Gastrocnemius medialis (tissue), 4 donors: ENCODE data around the gene NEK6. TPM values are rescaled to one million over a fixed set of nuclear protein-coding genes. Genes with fewer than 3 reads are reported as not detected.

Experiments
- ATAC-seq, 2 donors: fragments of 150-250 bp; one replicate each; pipeline ENCODE4 v1.9.1; 2016
- DNase-seq, 2 donors: peaks; one replicate each; pipeline ENCODE4 v3.0.0-alpha.2; 2019
- H3K27ac ChIP-seq, 4 donors: fragments of 200-600 bp; sonication (generic); 1 replicate in 1 of 4; 2 replicates in 3 of 4; pipeline ENCODE4 v1.5.1; 2016 to 2018; ENCODE audit warnings: mild to moderate bottlenecking in 2 of 4, moderate library complexity in 1 of 4
- H3K27me3 ChIP-seq, 3 donors: fragments of 200-600 bp; sonication (generic) in 2 of 3; 1 replicate in 1 of 3; 2 replicates in 2 of 3; pipeline versions ENCODE4 v1.5.1 to v1.6.0; 2016 to 2019; ENCODE audit warnings: mild to moderate bottlenecking in 1 of 3, moderate library complexity in 1 of 3
- H3K36me3 ChIP-seq, 2 donors: fragments of 200-600 bp; sonication (generic) in 1 of 2; one replicate each; pipeline ENCODE4 v1.5.1; 2017 to 2018
- H3K4me1 ChIP-seq, 2 donors: fragments of 200-600 bp; sonication (generic) in 1 of 2; one replicate each; pipeline ENCODE4 v1.5.1; 2016 to 2017; ENCODE audit warnings: mild to moderate bottlenecking in 2 of 2
- H3K4me3 ChIP-seq, 4 donors: fragments of 200-600 bp; sonication (generic) in 3 of 4; 1 replicate in 1 of 4; 2 replicates in 3 of 4; pipeline ENCODE4 v1.5.1; 2016 to 2019; ENCODE audit warnings: mild to moderate bottlenecking in 2 of 4
- H3K9me3 ChIP-seq, 3 donors: fragments of 200-600 bp; sonication (generic) in 2 of 3; 1 replicate in 1 of 3; 2 replicates in 2 of 3; pipeline ENCODE4 v1.5.1; 2016 to 2019
- POLR2A ChIP-seq, 2 donors: fragments of 450-650 bp; IDR thresholded peaks; one replicate each; pipeline ENCODE4 v1.6.1; 2017; ENCODE audit warnings: antibody characterized with exemption in 2 of 2, mild to moderate bottlenecking in 2 of 2, moderate library complexity in 2 of 2
- in situ Hi-C, 4 donors: fragments of 200-750 bp; cut with MboI; loops; one replicate each; pipeline versions ENCODE4 v1.15.0 to v1.8.0; 2017; ENCODE audit warnings: low sequenced_read_pairs in 4 of 4
- intact Hi-C: fragments of 100-400 bp; cut with DNase I; formaldehyde crosslinking; loops from one replicate; pipeline ENCODE4 v1.15.1; 2023; ENCODE audit warnings: low total_unique reads
- total RNA-seq, 4 donors: library from RNA; depleted of rRNA; stranded (reverse); fragments of >200 nt; gene quantifications; one replicate each; pipeline versions ENCODE4 v1.1.0 to v1.2.3, GENCODE V29; 2016
- TF ChIP-seq, protein P1 (sequence below), 5 experiments: fragments of 450-650 bp in 3 of 5; fragments of 200-600 bp in 2 of 5; sonication (generic) in 2 of 5; IDR thresholded peaks in 4 of 5; conservative IDR thresholded peaks in 1 of 5; 1 replicate in 4 of 5; 2 replicates in 1 of 5; pipeline ENCODE4 v1.5.1; 2016 to 2019; ENCODE audit warnings: antibody characterized with exemption in 5 of 5, mild to moderate bottlenecking in 3 of 5, moderate library complexity in 3 of 5

NEK6 gene
- total RNA-seq, 4 donors from 2014 or later, result 2.3 to 10.1 (median 3.5) TPM

DNA sequence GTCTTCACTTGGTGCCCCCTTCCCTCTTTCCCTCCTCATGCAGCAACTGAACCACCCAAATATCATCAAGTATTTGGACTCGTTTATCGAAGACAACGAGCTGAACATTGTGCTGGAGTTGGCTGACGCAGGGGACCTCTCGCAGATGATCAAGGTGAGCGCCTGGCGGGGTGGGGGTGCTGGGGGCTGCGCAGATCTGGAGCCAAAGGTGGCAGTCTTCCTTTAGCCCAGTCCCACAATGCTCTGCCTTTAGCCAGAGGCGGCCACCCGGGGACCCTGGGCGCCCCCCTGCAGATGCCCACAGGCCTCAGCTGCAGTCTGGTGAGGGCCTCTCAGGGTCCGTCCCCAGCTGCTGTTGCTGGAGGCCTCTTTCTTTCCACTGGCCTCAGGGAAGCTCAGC is 63.7 kb downstream of the NEK6 start:
- TF ChIP-seq, protein P1, sequence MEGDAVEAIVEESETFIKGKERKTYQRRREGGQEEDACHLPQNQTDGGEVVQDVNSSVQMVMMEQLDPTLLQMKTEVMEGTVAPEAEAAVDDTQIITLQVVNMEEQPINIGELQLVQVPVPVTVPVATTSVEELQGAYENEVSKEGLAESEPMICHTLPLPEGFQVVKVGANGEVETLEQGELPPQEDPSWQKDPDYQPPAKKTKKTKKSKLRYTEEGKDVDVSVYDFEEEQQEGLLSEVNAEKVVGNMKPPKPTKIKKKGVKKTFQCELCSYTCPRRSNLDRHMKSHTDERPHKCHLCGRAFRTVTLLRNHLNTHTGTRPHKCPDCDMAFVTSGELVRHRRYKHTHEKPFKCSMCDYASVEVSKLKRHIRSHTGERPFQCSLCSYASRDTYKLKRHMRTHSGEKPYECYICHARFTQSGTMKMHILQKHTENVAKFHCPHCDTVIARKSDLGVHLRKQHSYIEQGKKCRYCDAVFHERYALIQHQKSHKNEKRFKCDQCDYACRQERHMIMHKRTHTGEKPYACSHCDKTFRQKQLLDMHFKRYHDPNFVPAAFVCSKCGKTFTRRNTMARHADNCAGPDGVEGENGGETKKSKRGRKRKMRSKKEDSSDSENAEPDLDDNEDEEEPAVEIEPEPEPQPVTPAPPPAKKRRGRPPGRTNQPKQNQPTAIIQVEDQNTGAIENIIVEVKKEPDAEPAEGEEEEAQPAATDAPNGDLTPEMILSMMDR (IDR thresholded peaks at IDR 0.05 in 4 of 5, conservative IDR thresholded peaks at IDR 0.05 in 1 of 5), result no peak
- no peak for TF ChIP-seq POLR2A (IDR thresholded peaks at IDR 0.05)
- ATAC-seq, result no peak
- H3K4me3 ChIP-seq, result no peak overlapping the region
- no peak for DNase-seq
- H3K27ac ChIP-seq, result no peak overlapping the region
- no peaks in the 10 kb centered on the region for H3K36me3 ChIP-seq
- intact Hi-C loops (no loop called here), in situ Hi-C loops (loop anchor here in 2 of 4 donors (5.0 to 25.0 kb wide), 2 partner anchors 184 to 194 kb away; no protein-coding TSS in a partner anchor)
- no peaks in the 10 kb centered on the region for H3K9me3 ChIP-seq
- no peaks in the 10 kb centered on the region for H3K27me3 ChIP-seq
- H3K4me1 ChIP-seq, result no peaks in the 10 kb centered on the region

DNA sequence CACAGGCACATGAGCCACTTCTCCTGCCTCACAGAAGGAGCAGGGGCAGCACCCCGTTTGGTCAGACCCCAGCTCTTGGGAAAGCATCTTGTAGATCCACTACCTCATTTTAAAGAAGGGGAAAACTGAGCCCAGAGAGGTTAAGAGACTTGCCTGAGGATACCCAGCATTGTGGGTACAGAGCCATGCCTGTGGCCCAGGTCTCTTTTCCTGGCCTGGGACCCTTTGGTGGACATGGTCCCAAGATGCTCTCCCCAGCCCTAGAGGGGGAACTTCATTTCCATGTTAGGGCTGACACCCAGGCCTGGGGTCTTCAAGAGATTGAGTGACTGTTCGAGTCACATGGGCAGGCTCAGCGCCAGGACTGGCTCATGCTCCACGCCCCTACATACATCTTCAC is 64.2 kb downstream of the NEK6 start:
- DNase-seq (no peak), ATAC-seq (no peak)
- Histone ChIP-seq H3K4me1 (no peaks in the 10 kb centered on the region), H3K27me3 (no peaks in the 10 kb centered on the region), H3K36me3 (no peaks in the 10 kb centered on the region), H3K27ac (no peak overlapping the region), H3K9me3 (no peaks in the 10 kb centered on the region), H3K4me3 (no peak overlapping the region)
- intact Hi-C loops (no loop called here), in situ Hi-C loops (loop anchor here in 2 of 4 donors (5.0 to 25.0 kb wide), 2 partner anchors 185 to 195 kb away; no protein-coding TSS in a partner anchor)
- TF ChIP-seq POLR2A (IDR thresholded peaks at IDR 0.05), result no peak
- TF ChIP-seq, protein P1 (IDR thresholded peaks at IDR 0.05 in 4 of 5, conservative IDR thresholded peaks at IDR 0.05 in 1 of 5), result no peak

DNA sequence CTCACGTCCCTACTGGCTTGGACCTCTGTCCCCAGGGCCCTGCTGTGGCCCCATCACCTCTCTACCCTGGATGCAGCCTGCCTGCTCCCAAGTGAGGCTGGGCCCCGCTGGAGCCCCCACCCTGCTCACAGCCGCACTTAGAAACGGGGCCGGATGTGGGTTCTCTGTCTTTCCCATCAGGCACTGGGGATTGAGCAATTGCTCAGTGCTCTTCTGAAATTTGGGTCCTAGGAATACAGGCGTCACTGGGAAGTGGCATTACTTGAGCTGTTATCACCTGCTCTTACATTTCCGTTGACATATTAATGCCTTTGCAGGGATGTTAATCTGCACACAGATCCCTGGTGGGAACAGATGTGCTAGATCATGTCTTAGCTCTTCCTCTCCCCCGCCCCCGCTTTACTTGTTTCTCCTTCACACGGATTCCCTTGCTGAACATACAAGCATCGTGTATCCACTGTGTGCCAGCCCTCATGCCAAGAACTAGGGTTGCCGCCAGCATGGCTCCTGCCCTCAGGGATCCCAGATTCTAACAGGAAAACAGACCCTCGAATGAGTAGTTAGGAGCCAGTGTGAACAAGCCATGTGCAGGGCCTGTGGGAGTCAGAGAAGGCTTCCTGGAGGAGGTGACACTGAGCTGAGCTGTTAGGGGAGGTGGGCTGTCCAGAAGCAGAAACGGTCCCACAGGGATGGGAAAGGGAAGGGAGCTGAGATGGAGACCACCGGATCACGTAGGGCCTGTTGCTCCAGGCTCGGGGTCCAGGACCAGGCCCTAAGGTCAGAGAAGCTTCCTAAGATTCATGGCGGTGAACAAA is 65.1 kb downstream of the NEK6 start:
- DNase-seq, result no peak
- in situ Hi-C loops, result loop anchor here in 2 of 4 donors (5.0 to 25.0 kb wide), 2 partner anchors 186 to 196 kb away; no protein-coding TSS in a partner anchor

DNA sequence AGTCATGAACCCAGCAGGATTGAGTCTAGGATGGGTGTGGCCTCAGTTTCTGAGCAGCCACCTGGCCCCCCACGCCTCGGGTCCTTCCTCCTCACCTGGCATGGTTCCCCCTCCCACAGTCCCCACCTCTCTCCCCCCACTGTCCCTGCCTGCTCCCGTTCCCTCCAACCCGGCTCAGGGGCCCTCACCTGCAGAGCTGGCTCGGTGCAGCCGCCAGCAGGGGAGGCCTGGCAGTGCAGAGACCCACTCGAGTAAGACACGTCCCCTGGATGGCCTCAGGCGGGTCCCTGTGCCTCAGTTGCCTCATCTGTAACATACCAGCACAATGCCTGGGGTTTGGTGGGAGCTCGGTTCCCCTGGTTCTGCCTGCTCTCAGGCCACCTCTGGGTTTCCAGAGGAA is 66.2 kb downstream of the NEK6 start:
- intact Hi-C loops, result no loop called here
- H3K9me3 ChIP-seq, result no peaks in the 10 kb centered on the region
- no peaks in the 10 kb centered on the region for H3K27me3 ChIP-seq
- no peak overlapping the region for H3K27ac ChIP-seq
- no peak overlapping the region for H3K4me3 ChIP-seq
- H3K4me1 ChIP-seq, result no peaks in the 10 kb centered on the region
- DNase-seq (no peak), ATAC-seq (no peak)
- H3K36me3 ChIP-seq, result no peaks in the 10 kb centered on the region
- in situ Hi-C loops, result loop anchor here in 2 of 4 donors (5.0 to 25.0 kb wide), 2 partner anchors 187 to 197 kb away; no protein-coding TSS in a partner anchor
- TF ChIP-seq, protein P1 (IDR thresholded peaks at IDR 0.05 in 4 of 5, conservative IDR thresholded peaks at IDR 0.05 in 1 of 5), result no peak
- no peak for TF ChIP-seq POLR2A (IDR thresholded peaks at IDR 0.05)

More for the DNA sequence above, 65.1 kb downstream of the NEK6 start:
- ATAC-seq, result no peak
- Histone ChIP-seq H3K4me1 (no peaks in the 10 kb centered on the region), H3K36me3 (no peaks in the 10 kb centered on the region), H3K4me3 (no peak overlapping the region), H3K27ac (no peak overlapping the region), H3K27me3 (no peaks in the 10 kb centered on the region), H3K9me3 (no peaks in the 10 kb centered on the region)
- TF ChIP-seq, protein P1 (IDR thresholded peaks at IDR 0.05 in 4 of 5, conservative IDR thresholded peaks at IDR 0.05 in 1 of 5), result no peak
- TF ChIP-seq POLR2A (IDR thresholded peaks at IDR 0.05), result no peak
- intact Hi-C loops, result no loop called here
